Muscle layer of duodenum (tissue), 2 donors: ENCODE results near the gene PRKAR1B.

Experiments
- H3K27ac ChIP-seq: one replicate; pipeline ENCODE4 v1.7.0; 2013; ENCODE audit warnings: mild to moderate bottlenecking, low read length
- H3K27me3 ChIP-seq: one replicate; pipeline ENCODE4 v1.7.0; 2013; ENCODE audit warnings: low read depth, mild to moderate bottlenecking, control low read depth, low read length
- H3K36me3 ChIP-seq, 2 donors: one replicate each; pipeline ENCODE4 v1.7.0; 2013; ENCODE audit warnings: low read length in 2 of 2, control low read depth in 1 of 2, mild to moderate bottlenecking in 1 of 2; ENCODE audit not compliant: insufficient read depth in 2 of 2, control insufficient read depth in 1 of 2
- H3K4me1 ChIP-seq, 2 donors: one replicate each; pipeline ENCODE4 v1.7.0; 2013; ENCODE audit warnings: low read length in 2 of 2, mild to moderate bottlenecking in 2 of 2, control low read depth in 1 of 2, moderate library complexity in 1 of 2; ENCODE audit not compliant: insufficient read depth in 2 of 2, control insufficient read depth in 1 of 2
- H3K4me3 ChIP-seq, 2 donors: one replicate each; pipeline ENCODE4 v1.7.0; 2013; ENCODE audit warnings: low read length in 2 of 2, low read depth in 1 of 2, mild to moderate bottlenecking in 1 of 2
- H3K9me3 ChIP-seq, 2 donors: one replicate each; pipeline ENCODE4 v1.7.0; 2013; ENCODE audit warnings: low read length in 2 of 2, control low read depth in 1 of 2, mild to moderate bottlenecking in 1 of 2; ENCODE audit not compliant: control insufficient read depth in 1 of 2
- donor health status: healthy.

PRKAR1B gene

GRCh38 chr7:683526-684205, 43.4 kb downstream of the PRKAR1B start:
- Histone ChIP-seq H3K27ac (no peak overlapping the region), H3K4me3 (no peak overlapping the region), H3K36me3 (peaks cover 5 to 23% of the 10 kb centered on the region in 2 donors), H3K9me3 (peaks cover 12 to 19% of the 10 kb centered on the region in 2 donors), H3K27me3 (no peaks in the 10 kb centered on the region), H3K4me1 (no peaks in the 10 kb centered on the region)

GRCh38 chr7:682810-683209, 44.3 kb downstream of the PRKAR1B start:
- no peaks in the 10 kb centered on the region for H3K27me3 ChIP-seq
- H3K4me3 ChIP-seq: no peak overlapping the region
- H3K27ac ChIP-seq: no peak overlapping the region
- no peaks in the 10 kb centered on the region for H3K4me1 ChIP-seq
- peaks cover 5 to 23% of the 10 kb centered on the region in 2 donors for H3K36me3 ChIP-seq
- peaks cover 9 to 15% of the 10 kb centered on the region in 2 donors for H3K9me3 ChIP-seq

- Histone ChIP-seq H3K36me3 (peaks cover 5 to 19% of the 10 kb centered on the region in 2 donors), H3K4me3 (no peak overlapping the region), H3K4me1 (no peaks in the 10 kb centered on the region), H3K27ac (no peak overlapping the region), H3K9me3 (peaks cover 5 to 13% of the 10 kb centered on the region in 2 donors), H3K27me3 (no peaks in the 10 kb centered on the region)
These were observed 45.4 kb downstream of the PRKAR1B start for GRCh38 chr7:681551-682307.

- no peaks in the 10 kb centered on the region for H3K27me3 ChIP-seq
- H3K9me3 ChIP-seq: peaks cover 0 to 4% of the 10 kb centered on the region in 2 donors
- H3K4me3 ChIP-seq: no peak overlapping the region
- H3K4me1 ChIP-seq: no peaks in the 10 kb centered on the region
- peaks cover 5 to 22% of the 10 kb centered on the region in 2 donors for H3K36me3 ChIP-seq
- no peak overlapping the region for H3K27ac ChIP-seq
These were observed 46.5 kb downstream of the PRKAR1B start for GRCh38 chr7:680411-681127.

- no peaks in the 10 kb centered on the region for H3K27me3 ChIP-seq
- H3K36me3 ChIP-seq: peaks cover 5 to 16% of the 10 kb centered on the region in 2 donors
- H3K4me3 ChIP-seq: no peak overlapping the region
- no peaks in the 10 kb centered on the region for H3K4me1 ChIP-seq
- no peak overlapping the region for H3K27ac ChIP-seq
- no peaks in the 10 kb centered on the region for H3K9me3 ChIP-seq
These were observed 50.1 kb downstream of the PRKAR1B start for GRCh38 chr7:676972-677385.

GRCh38 chr7:676246-676971, 50.7 kb downstream of the PRKAR1B start:
- no peak overlapping the region for H3K27ac ChIP-seq
- no peaks in the 10 kb centered on the region for H3K9me3 ChIP-seq
- peaks cover 5 to 16% of the 10 kb centered on the region in 2 donors for H3K36me3 ChIP-seq
- no peak overlapping the region for H3K4me3 ChIP-seq
- no peaks in the 10 kb centered on the region for H3K4me1 ChIP-seq
- no peaks in the 10 kb centered on the region for H3K27me3 ChIP-seq

GRCh38 chr7:674454-675410, 52.3 kb downstream of the PRKAR1B start:
- H3K36me3 ChIP-seq: peaks cover 0 to 12% of the 10 kb centered on the region in 2 donors
- H3K4me3 ChIP-seq: no peak overlapping the region
- H3K27ac ChIP-seq: peak overlapping the region; percentile 75

GRCh38 chr7:673681-674453, 53.2 kb downstream of the PRKAR1B start:
- Histone ChIP-seq H3K4me1 (no peaks in the 10 kb centered on the region), H3K4me3 (no peak overlapping the region), H3K36me3 (peaks cover 0 to 5% of the 10 kb centered on the region in 2 donors), H3K27ac (peak overlapping the region; percentile 75), H3K27me3 (no peaks in the 10 kb centered on the region), H3K9me3 (no peaks in the 10 kb centered on the region)

More at GRCh38 chr7:674454-675410, 52.3 kb downstream of the PRKAR1B start:
- H3K9me3 ChIP-seq: no peaks in the 10 kb centered on the region
- H3K27me3 ChIP-seq: no peaks in the 10 kb centered on the region
- H3K4me1 ChIP-seq: no peaks in the 10 kb centered on the region

GRCh38 chr7:672891-673290, 54.2 kb downstream of the PRKAR1B start:
- H3K27ac ChIP-seq: no peak overlapping the region
- H3K9me3 ChIP-seq: no peaks in the 10 kb centered on the region
- H3K27me3 ChIP-seq: no peaks in the 10 kb centered on the region
- peaks cover 2% of the 10 kb centered on the region in 2 donors for H3K4me1 ChIP-seq
- no peak overlapping the region for H3K4me3 ChIP-seq
- peaks cover 0 to 5% of the 10 kb centered on the region in 2 donors for H3K36me3 ChIP-seq
